ENCODE data around the gene CLMP. TPM values are rescaled to one million over a fixed set of nuclear protein-coding genes. Genes with fewer than 3 reads are reported as not detected.

The CLMP gene
- total and polyA plus RNA-seq, 9 of the 15 experiments (the other 6 are each of a cell fraction or from before 2014, with no cell fraction given), result 0.02 to 0.15 (median 0.03) TPM; not detected in 6

- no TSS peak for BruUV-seq (replicated peaks)
- Histone ChIP-seq H3K9me3 (replicated peaks; ENCODE audit: control insufficient read depth, insufficient read depth, low read depth, low read length) (no peaks in the 10 kb centered on the region; the same call in 1 of the 2 replicates), H3K4me1 (replicated peaks in 1 of 2; ENCODE audit: control insufficient read depth in 2 of 2, insufficient read depth in 2 of 2, low read length in 2 of 2) (no peaks in the 10 kb centered on the region), H3K4me3 (no peak overlapping the region), H4K20me1 (replicated peaks; ENCODE audit: control insufficient read depth, insufficient read depth, low read length) (no peaks in the 10 kb centered on the region), H2AFZ (ENCODE audit: low read depth, low read length) (no peak overlapping the region), H3K27me3 (ENCODE audit: control insufficient read depth in 2 of 2, insufficient read depth in 2 of 2, low read length in 2 of 2) (peaks cover under 1 to 3% of the 10 kb centered on the region in 2 experiments; a peak in 1 of 5 replicates), H3K36me3 (ENCODE audit: control insufficient read depth, insufficient read depth, low read length) (no peaks in the 10 kb centered on the region), H3K9ac (ENCODE audit: insufficient read depth in 1 of 2, low read depth in 2 of 2, low read length in 2 of 2) (no peak overlapping the region), H3K4me2 (ENCODE audit: insufficient read depth, low read length) (no peak overlapping the region), H3K27ac (ENCODE audit: extremely low read depth, low read depth, low read length) (no peak overlapping the region), H3K79me2 (ENCODE audit: control insufficient read depth, insufficient read depth, low read length) (no peaks in the 10 kb centered on the region), H3K9me1 (ENCODE audit: control insufficient read depth, insufficient read depth, low read length) (no peaks in the 10 kb centered on the region)
- no peak for ATAC-seq
- TF ChIP-seq TEAD4 (IDR thresholded peaks at IDR 0.05; ENCODE audit: low read length), result no peak
- TF ChIP-seq TEAD4 (CRISPR knock-in tag; IDR thresholded peaks at IDR 0.05; ENCODE audit: borderline replicate concordance), result no peak
- no peak for TF ChIP-seq HMBOX1 (IDR thresholded peaks at IDR 0.05)
- TF ChIP-seq LCOR (CRISPR knock-in tag; IDR thresholded peaks at IDR 0.05), result no peak
- TF ChIP-seq NCOR1 (IDR thresholded peaks at IDR 0.05), result no peak
- no peak for TF ChIP-seq CEBPB (tag; IDR thresholded peaks at IDR 0.05)
- TF ChIP-seq ZZZ3 (IDR thresholded peaks at IDR 0.05), result no peak
- no peak for TF ChIP-seq TCFL5 (CRISPR knock-in tag; conservative IDR thresholded peaks at IDR 0.05)
- no peak for TF ChIP-seq POLR3A (IDR thresholded peaks at IDR 0.05; ENCODE audit: borderline replicate concordance, extremely low read depth, insufficient read depth, insufficient read length)
- TF ChIP-seq RBM39 (optimal IDR thresholded peaks at IDR 0.05; ENCODE audit: low read depth, low read length), result no peak
- TF ChIP-seq MYC (IDR thresholded peaks at IDR 0.05; ENCODE audit: low read depth, low read length), result no peak
- TF ChIP-seq MYC (CRISPR knock-in tag; IDR thresholded peaks at IDR 0.05; ENCODE audit: borderline replicate concordance, low read depth), result no peak
- no peak for FAIRE-seq
- DNase-seq (ENCODE audit: extremely low read depth in 1 of 4, low spot score in 3 of 4), result no peak
- CTCF ChIA-PET (ENCODE audit: low intra/inter-chr PET ratio), result no interaction called here
- intact Hi-C loops (cut with micrococcal nuclease), result no loop called here
- POLR2A ChIA-PET, result no interaction called here
- WGBS (ENCODE audit: insufficient coverage, low coverage, missing lambda C conversion rate), result 0% methylated on average over 2 of the region's 2 CpGs
- in situ Hi-C loops (cut with MboI), result loop anchor here (5.0 to 25.0 kb wide), 2 partner anchors 131 to 371 kb away; no protein-coding TSS in a partner anchor
Observed at GRCh38 chr11:123116486-123116885, 78.6 kb downstream of the CLMP start.

Measured in K562 (cell line).